Stimulated activated CD4-positive, alpha-beta T cell treated with anti-CD3 and anti-CD28 coated beads, TNF-alpha, amount 100 ng/mL, for 48 hours (primary cell): ENCODE measurements around the gene SLC6A20.

ENCODE experiments used
- DNase-seq, 3 donors: peaks; one replicate each; pipeline ENCODE4 v3.0.0-alpha.2; 2020; ENCODE audit warnings: low read depth in 3 of 3

Gene SLC6A20

GRCh38 chr3:45778761-45779201, 17.6 kb downstream of the SLC6A20 start:
- no peak for DNase-seq

- no peak for DNase-seq
Observed at GRCh38 chr3:45777746-45778386, 18.5 kb downstream of the SLC6A20 start.

GRCh38 chr3:45777111-45777745, 19.1 kb downstream of the SLC6A20 start:
- DNase-seq = no peak

GRCh38 chr3:45776611-45777010, 19.7 kb downstream of the SLC6A20 start:
- DNase-seq = no peak

GRCh38 chr3:45776301-45776595, 20.1 kb downstream of the SLC6A20 start:
- no peak for DNase-seq

- no peak for DNase-seq
Observed at GRCh38 chr3:45775571-45776300, 20.6 kb downstream of the SLC6A20 start.

GRCh38 chr3:45774581-45775521, 21.5 kb downstream of the SLC6A20 start:
- DNase-seq = no peak

- DNase-seq = no peak
Observed at GRCh38 chr3:45773714-45774449, 22.5 kb downstream of the SLC6A20 start.

GRCh38 chr3:45773072-45773471, 23.3 kb downstream of the SLC6A20 start:
- DNase-seq = no peak

- no peak for DNase-seq
Observed at GRCh38 chr3:45772341-45773035, 23.8 kb downstream of the SLC6A20 start.

- DNase-seq = no peak
Observed at GRCh38 chr3:45771831-45772230, 24.5 kb downstream of the SLC6A20 start.

- no peak for DNase-seq
Observed at GRCh38 chr3:45771166-45771775, 25.1 kb downstream of the SLC6A20 start.

GRCh38 chr3:45765958-45766357, 30.4 kb downstream of the SLC6A20 start:
- DNase-seq = no peak

- DNase-seq = no peak
Observed at GRCh38 chr3:45765266-45765851, 31.0 kb downstream of the SLC6A20 start.

GRCh38 chr3:45763303-45763675, 33.0 kb downstream of the SLC6A20 start:
- no peak for DNase-seq

- DNase-seq = no peak
Observed at GRCh38 chr3:45762647-45763302, 33.6 kb downstream of the SLC6A20 start.

- no peak for DNase-seq
Observed at GRCh38 chr3:45761831-45762230, 34.5 kb downstream of the SLC6A20 start.

GRCh38 chr3:45760878-45761711, 35.2 kb downstream of the SLC6A20 start:
- peak in 1 of 3 donors; percentile 39 for DNase-seq
